ENCODE results near the gene COL18A1. TPM values are rescaled to one million over a fixed set of nuclear protein-coding genes. Genes with fewer than 3 reads are reported as not detected.

The COL18A1 gene
- total RNA-seq, 2 donors from 2014 or later = 117 to 134 TPM

- Histone ChIP-seq H3K27ac (no peak overlapping the region), H3K36me3 (peaks cover 59% of the 10 kb centered on the region)
- DNase-seq (ENCODE audit: low spot score) = no peak
Measured at GRCh38 chr21:45494851-45495680, 90.1 kb downstream of the COL18A1 start.

GRCh38 chr21:45496151-45496967 lies 91.4 kb downstream of the COL18A1 start:
- DNase-seq (ENCODE audit: low spot score) = no peak
- no peak overlapping the region for H3K4me3 ChIP-seq
- no peaks in the 10 kb centered on the region for H3K27me3 ChIP-seq
- H3K27ac ChIP-seq = no peak overlapping the region
- no peak for TF ChIP-seq CTCF (IDR thresholded peaks at IDR 0.05)
- peaks cover 54% of the 10 kb centered on the region for H3K36me3 ChIP-seq
- no peaks in the 10 kb centered on the region for H3K4me1 ChIP-seq
- no peaks in the 10 kb centered on the region for H3K9me3 ChIP-seq

More at GRCh38 chr21:45494851-45495680, 90.1 kb downstream of the COL18A1 start:
- H3K9me3 ChIP-seq = no peaks in the 10 kb centered on the region
- H3K27me3 ChIP-seq = no peaks in the 10 kb centered on the region
- H3K4me1 ChIP-seq = no peaks in the 10 kb centered on the region
- no peak for TF ChIP-seq CTCF (IDR thresholded peaks at IDR 0.05)
- H3K4me3 ChIP-seq = no peak overlapping the region

- DNase-seq (ENCODE audit: low spot score) = no peak
Measured at GRCh38 chr21:45496968-45497845, 92.2 kb downstream of the COL18A1 start.

GRCh38 chr21:45497846-45498645 lies 93.1 kb downstream of the COL18A1 start:
- H3K27ac ChIP-seq = no peak overlapping the region
- TF ChIP-seq CTCF (IDR thresholded peaks at IDR 0.05) = no peak
- H3K36me3 ChIP-seq = peaks cover 46% of the 10 kb centered on the region
- no peak for DNase-seq (ENCODE audit: low spot score)
- H3K4me3 ChIP-seq = no peak overlapping the region
- H3K4me1 ChIP-seq = no peaks in the 10 kb centered on the region
- H3K9me3 ChIP-seq = no peaks in the 10 kb centered on the region
- no peaks in the 10 kb centered on the region for H3K27me3 ChIP-seq

More at GRCh38 chr21:45496968-45497845, 92.2 kb downstream of the COL18A1 start:
- H3K27me3 ChIP-seq = no peaks in the 10 kb centered on the region
- no peak overlapping the region for H3K27ac ChIP-seq
- H3K4me1 ChIP-seq = no peaks in the 10 kb centered on the region
- H3K36me3 ChIP-seq = peaks cover 46% of the 10 kb centered on the region
- no peaks in the 10 kb centered on the region for H3K9me3 ChIP-seq
- TF ChIP-seq CTCF (IDR thresholded peaks at IDR 0.05) = no peak
- H3K4me3 ChIP-seq = no peak overlapping the region

- Histone ChIP-seq H3K4me3 (no peak overlapping the region), H3K9me3 (no peaks in the 10 kb centered on the region), H3K27me3 (no peaks in the 10 kb centered on the region), H3K27ac (no peak overlapping the region), H3K4me1 (no peaks in the 10 kb centered on the region), H3K36me3 (peaks cover 46% of the 10 kb centered on the region)
- DNase-seq (ENCODE audit: low spot score) = no peak
- TF ChIP-seq CTCF (IDR thresholded peaks at IDR 0.05) = no peak
Measured at GRCh38 chr21:45498646-45499000, 93.7 kb downstream of the COL18A1 start.

Measured in right atrium auricular region (tissue), 2 donors.